NT2/D1 (cell line): ENCODE data around the gene SPTAN1.

Experiments
- SUZ12 ChIP-seq: IDR thresholded peaks from 2 replicates; pipeline ENCODE4 v1.6.1; 2011; ENCODE audit not compliant: insufficient read length, insufficient read depth; ENCODE audit errors: extremely low read depth
- YY1 ChIP-seq: IDR thresholded peaks from 2 replicates; pipeline ENCODE4 v1.6.1; 2011; ENCODE audit not compliant: insufficient read length, insufficient read depth
- ZNF274 ChIP-seq: IDR thresholded peaks from 2 replicates; pipeline ENCODE4 v1.6.1; 2011; ENCODE audit warnings: mild to moderate bottlenecking, low read depth, low read length

- TF ChIP-seq YY1 (no peak), SUZ12 (no peak), ZNF274 (no peak)
Measured at GRCh38 chr9:128611600-128612394, 59.4 kb downstream of the SPTAN1 start.
